Measurements from ENCODE around the gene CHAF1B.

DNA sequence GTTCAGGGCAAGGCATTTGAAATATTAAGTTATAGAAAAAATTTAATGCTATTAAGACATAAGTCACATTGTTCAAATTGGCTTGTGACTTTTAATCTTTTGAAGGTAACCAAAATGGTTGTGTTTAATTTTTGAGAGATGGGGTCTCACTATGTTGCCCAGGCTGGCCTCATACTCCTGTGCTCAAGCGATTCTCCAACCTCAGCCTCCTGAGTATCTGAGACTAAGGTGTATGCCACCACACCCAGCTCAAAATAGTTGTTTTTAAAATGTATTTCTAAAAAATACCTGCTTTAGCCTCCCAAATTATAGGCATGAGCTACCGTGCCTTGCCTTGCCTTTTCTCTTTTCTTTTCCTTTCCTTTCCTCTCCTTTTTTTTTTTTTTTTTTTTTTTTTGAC lies 26.0 kb upstream of the CHAF1B start:
- TF ChIP-seq EP300 (IDR thresholded peaks at IDR 0.05; ENCODE audit: borderline replicate concordance in 1 of 2, low read depth in 1 of 2, low read length in 1 of 2) = no peak
- TF ChIP-seq POLR2AphosphoS5 (IDR thresholded peaks at IDR 0.05; ENCODE audit: low read depth, low read length) = no peak
- TF ChIP-seq, protein P1, sequence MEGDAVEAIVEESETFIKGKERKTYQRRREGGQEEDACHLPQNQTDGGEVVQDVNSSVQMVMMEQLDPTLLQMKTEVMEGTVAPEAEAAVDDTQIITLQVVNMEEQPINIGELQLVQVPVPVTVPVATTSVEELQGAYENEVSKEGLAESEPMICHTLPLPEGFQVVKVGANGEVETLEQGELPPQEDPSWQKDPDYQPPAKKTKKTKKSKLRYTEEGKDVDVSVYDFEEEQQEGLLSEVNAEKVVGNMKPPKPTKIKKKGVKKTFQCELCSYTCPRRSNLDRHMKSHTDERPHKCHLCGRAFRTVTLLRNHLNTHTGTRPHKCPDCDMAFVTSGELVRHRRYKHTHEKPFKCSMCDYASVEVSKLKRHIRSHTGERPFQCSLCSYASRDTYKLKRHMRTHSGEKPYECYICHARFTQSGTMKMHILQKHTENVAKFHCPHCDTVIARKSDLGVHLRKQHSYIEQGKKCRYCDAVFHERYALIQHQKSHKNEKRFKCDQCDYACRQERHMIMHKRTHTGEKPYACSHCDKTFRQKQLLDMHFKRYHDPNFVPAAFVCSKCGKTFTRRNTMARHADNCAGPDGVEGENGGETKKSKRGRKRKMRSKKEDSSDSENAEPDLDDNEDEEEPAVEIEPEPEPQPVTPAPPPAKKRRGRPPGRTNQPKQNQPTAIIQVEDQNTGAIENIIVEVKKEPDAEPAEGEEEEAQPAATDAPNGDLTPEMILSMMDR (IDR thresholded peaks at IDR 0.05) = no peak
- TF ChIP-seq CHD2 (IDR thresholded peaks at IDR 0.05; ENCODE audit: low read length, partially characterized antibody) = no peak
- TF ChIP-seq RAD21 (IDR thresholded peaks at IDR 0.05; ENCODE audit: low read length) = no peak
- TF ChIP-seq, protein P2, sequence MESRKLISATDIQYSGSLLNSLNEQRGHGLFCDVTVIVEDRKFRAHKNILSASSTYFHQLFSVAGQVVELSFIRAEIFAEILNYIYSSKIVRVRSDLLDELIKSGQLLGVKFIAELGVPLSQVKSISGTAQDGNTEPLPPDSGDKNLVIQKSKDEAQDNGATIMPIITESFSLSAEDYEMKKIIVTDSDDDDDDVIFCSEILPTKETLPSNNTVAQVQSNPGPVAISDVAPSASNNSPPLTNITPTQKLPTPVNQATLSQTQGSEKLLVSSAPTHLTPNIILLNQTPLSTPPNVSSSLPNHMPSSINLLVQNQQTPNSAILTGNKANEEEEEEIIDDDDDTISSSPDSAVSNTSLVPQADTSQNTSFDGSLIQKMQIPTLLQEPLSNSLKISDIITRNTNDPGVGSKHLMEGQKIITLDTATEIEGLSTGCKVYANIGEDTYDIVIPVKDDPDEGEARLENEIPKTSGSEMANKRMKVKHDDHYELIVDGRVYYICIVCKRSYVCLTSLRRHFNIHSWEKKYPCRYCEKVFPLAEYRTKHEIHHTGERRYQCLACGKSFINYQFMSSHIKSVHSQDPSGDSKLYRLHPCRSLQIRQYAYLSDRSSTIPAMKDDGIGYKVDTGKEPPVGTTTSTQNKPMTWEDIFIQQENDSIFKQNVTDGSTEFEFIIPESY (IDR thresholded peaks at IDR 0.05; ENCODE audit: borderline replicate concordance, low read depth) = no peak
- TF ChIP-seq REST (IDR thresholded peaks at IDR 0.05; ENCODE audit: low read depth, low read length) = no peak
- TF ChIP-seq, protein P3, sequence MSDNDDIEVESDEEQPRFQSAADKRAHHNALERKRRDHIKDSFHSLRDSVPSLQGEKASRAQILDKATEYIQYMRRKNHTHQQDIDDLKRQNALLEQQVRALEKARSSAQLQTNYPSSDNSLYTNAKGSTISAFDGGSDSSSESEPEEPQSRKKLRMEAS (IDR thresholded peaks at IDR 0.05; ENCODE audit: low read depth) = no peak
- no peak for TF ChIP-seq TAF1 (IDR thresholded peaks at IDR 0.05; ENCODE audit: borderline replicate concordance, low read depth, low read length)

All from SK-N-SH (cell line).